ENCODE measurements around the gene ACACA.
A peak's percentile ranks its signal among the peaks of the same experiment; 100 is the strongest.

The ACACA gene

GRCh38 chr17:37060094-37060493 lies 346.5 kb downstream of the ACACA start:
- DNase-seq = no peak

GRCh38 chr17:37059493-37059892 lies 347.1 kb downstream of the ACACA start:
- DNase-seq = no peak

- no peak for DNase-seq
These were observed 350.0 kb downstream of the ACACA start for GRCh38 chr17:37056622-37057021.

GRCh38 chr17:37054894-37055293 lies 351.7 kb downstream of the ACACA start:
- DNase-seq = no peak

- DNase-seq = no peak
These were observed 354.2 kb downstream of the ACACA start for GRCh38 chr17:37052450-37052849.

GRCh38 chr17:37051833-37052232 lies 354.8 kb downstream of the ACACA start:
- no peak for DNase-seq

GRCh38 chr17:37051381-37051780 lies 355.3 kb downstream of the ACACA start:
- no peak for DNase-seq

GRCh38 chr17:37050920-37051319 lies 355.7 kb downstream of the ACACA start:
- DNase-seq = no peak

GRCh38 chr17:37048811-37049210 lies 357.8 kb downstream of the ACACA start:
- DNase-seq = no peak

- DNase-seq = peak; percentile 69
These were observed 359.0 kb downstream of the ACACA start for GRCh38 chr17:37047631-37048104.

GRCh38 chr17:37045351-37045922 lies 361.2 kb downstream of the ACACA start:
- DNase-seq = no peak

GRCh38 chr17:37043201-37043600 lies 363.4 kb downstream of the ACACA start:
- DNase-seq = peak; percentile 1

GRCh38 chr17:37041932-37042331 lies 364.7 kb downstream of the ACACA start:
- no peak for DNase-seq

- DNase-seq = no peak
These were observed 367.4 kb downstream of the ACACA start for GRCh38 chr17:37039269-37039668.

GRCh38 chr17:37037590-37038155 lies 369.0 kb downstream of the ACACA start:
- no peak for DNase-seq

All from inflammatory macrophage treated with lipopolysaccharide for 4 hours (primary cell).